Prostate gland (tissue), 2 donors: ENCODE results near the gene OCIAD2.

Source experiments
- CTCF ChIP-seq, 4 experiments: fragments of 200-600 bp in 2 of 4; fragments of 450-650 bp in 2 of 4; sonication (generic) in 2 of 4; IDR thresholded peaks; 1 replicate in 3 of 4; 2 replicates in 1 of 4; pipeline ENCODE4 v1.5.1; 2016 to 2019; ENCODE audit warnings: antibody characterized with exemption in 4 of 4, mild to moderate bottlenecking in 2 of 4, moderate library complexity in 2 of 4
- POLR2AphosphoS5 ChIP-seq: sonication (generic); formaldehyde crosslinking; IDR thresholded peaks from one replicate; pipeline ENCODE4 v1.6.1; 2017; ENCODE audit warnings: antibody characterized with exemption

- TF ChIP-seq CTCF (IDR thresholded peaks at IDR 0.05) (no peak), POLR2AphosphoS5 (no peak)
Measured at GRCh38 chr4:48910511-48910910, 3.9 kb upstream of the OCIAD2 start.
